Duodenal mucosa (tissue), 2 donors: ENCODE measurements around the gene LAMP2.

Experiments
- H3K27ac ChIP-seq: one replicate; pipeline ENCODE4 v1.7.0; 2013; ENCODE audit warnings: low read depth, low read length
- H3K27me3 ChIP-seq, 2 donors: one replicate each; pipeline ENCODE4 v1.7.0; 2013; ENCODE audit warnings: low read length in 2 of 2, control low read depth in 1 of 2; ENCODE audit not compliant: insufficient read depth in 2 of 2, control insufficient read depth in 1 of 2
- H3K36me3 ChIP-seq, 2 donors: one replicate each; pipeline ENCODE4 v1.7.0; 2013; ENCODE audit warnings: low read length in 2 of 2, control low read depth in 1 of 2; ENCODE audit not compliant: insufficient read depth in 2 of 2, control insufficient read depth in 1 of 2
- H3K4me1 ChIP-seq, 2 donors: one replicate each; pipeline ENCODE4 v1.7.0; 2013; ENCODE audit warnings: low read length in 2 of 2, control low read depth in 1 of 2; ENCODE audit not compliant: insufficient read depth in 2 of 2, control insufficient read depth in 1 of 2
- H3K4me3 ChIP-seq, 2 donors: one replicate each; pipeline ENCODE4 v1.7.0; 2013; ENCODE audit warnings: low read length in 2 of 2, low read depth in 1 of 2
- H3K9ac ChIP-seq, 2 donors: one replicate each; pipeline ENCODE4 v1.7.0; 2013; ENCODE audit warnings: low read length in 2 of 2, low read depth in 1 of 2
- H3K9me3 ChIP-seq, 2 donors: one replicate each; pipeline ENCODE4 v1.7.0; 2013; ENCODE audit warnings: low read length in 2 of 2, control low read depth in 1 of 2; ENCODE audit not compliant: control insufficient read depth in 1 of 2

LAMP2 gene

DNA sequence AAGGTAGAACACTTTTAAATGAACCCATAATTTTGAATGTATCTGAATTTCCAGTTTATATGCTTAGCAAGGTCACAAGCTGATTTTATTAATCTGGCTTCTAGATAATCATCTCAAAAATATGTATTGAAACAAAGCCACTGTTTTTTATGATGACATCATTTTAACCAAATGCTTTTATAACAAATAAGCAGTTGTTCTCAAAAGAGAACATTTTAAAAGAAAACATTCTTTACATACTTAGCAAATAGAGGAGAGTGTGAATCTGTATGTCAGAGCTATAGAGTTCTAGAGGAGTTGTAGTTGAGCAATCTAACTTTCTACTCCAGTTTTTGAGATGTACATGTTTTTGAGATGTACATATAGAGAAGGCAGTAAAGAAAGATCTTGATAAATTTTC lies 42.5 kb downstream of the LAMP2 start:
- Histone ChIP-seq H3K9ac (no peak overlapping the region), H3K36me3 (no peaks in the 10 kb centered on the region), H3K4me3 (no peak overlapping the region), H3K27ac (no peak overlapping the region), H3K27me3 (no peaks in the 10 kb centered on the region), H3K4me1 (no peaks in the 10 kb centered on the region), H3K9me3 (no peaks in the 10 kb centered on the region)

DNA sequence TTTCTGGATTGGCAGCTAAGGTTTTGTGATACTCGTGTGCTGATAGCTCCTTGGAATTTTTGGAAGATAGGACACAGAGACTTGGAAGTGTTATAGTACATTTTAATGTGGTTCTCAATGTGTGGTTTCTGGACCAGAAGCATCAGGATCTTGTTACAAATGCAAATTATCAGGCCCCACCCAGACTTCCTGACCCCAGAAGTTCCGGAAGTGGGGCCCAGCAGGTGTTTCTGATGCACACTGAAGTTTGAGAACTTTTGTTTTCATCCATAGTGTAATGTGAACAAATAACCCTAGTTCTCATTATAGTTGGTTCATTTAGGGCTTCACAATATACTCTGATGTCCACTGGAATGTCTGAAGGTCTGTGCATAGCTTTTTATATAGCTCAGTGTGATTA lies 49.6 kb downstream of the LAMP2 start:
- H3K9me3 ChIP-seq: no peaks in the 10 kb centered on the region
- no peak overlapping the region for H3K4me3 ChIP-seq
- no peaks in the 10 kb centered on the region for H3K36me3 ChIP-seq
- H3K27me3 ChIP-seq: no peaks in the 10 kb centered on the region
- no peak overlapping the region for H3K27ac ChIP-seq
- no peaks in the 10 kb centered on the region for H3K4me1 ChIP-seq
- no peak overlapping the region for H3K9ac ChIP-seq

DNA sequence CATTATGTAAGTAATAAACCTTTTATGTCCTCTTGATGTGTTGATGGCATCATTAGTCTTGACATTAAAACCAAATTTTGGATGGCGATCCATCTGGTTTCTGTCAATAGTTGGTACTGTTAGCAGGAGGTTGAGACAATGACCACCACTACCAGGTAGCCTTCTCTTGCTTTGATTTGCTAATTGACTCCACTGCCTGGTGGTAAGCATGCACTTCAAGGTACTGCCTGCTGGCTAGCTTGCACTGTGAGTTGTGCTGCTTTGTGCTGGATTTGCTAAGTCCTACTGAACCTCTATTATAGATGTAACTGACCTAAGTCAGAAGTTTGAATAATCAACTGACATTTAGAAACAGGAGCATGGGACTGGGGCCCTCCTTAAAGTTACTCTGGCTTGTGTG lies 60.9 kb downstream of the LAMP2 start:
- no peak overlapping the region for H3K9ac ChIP-seq
- no peaks in the 10 kb centered on the region for H3K36me3 ChIP-seq
- no peaks in the 10 kb centered on the region for H3K9me3 ChIP-seq
- no peaks in the 10 kb centered on the region for H3K4me1 ChIP-seq
- no peak overlapping the region for H3K4me3 ChIP-seq
- no peaks in the 10 kb centered on the region for H3K27me3 ChIP-seq
- H3K27ac ChIP-seq: no peak overlapping the region

DNA sequence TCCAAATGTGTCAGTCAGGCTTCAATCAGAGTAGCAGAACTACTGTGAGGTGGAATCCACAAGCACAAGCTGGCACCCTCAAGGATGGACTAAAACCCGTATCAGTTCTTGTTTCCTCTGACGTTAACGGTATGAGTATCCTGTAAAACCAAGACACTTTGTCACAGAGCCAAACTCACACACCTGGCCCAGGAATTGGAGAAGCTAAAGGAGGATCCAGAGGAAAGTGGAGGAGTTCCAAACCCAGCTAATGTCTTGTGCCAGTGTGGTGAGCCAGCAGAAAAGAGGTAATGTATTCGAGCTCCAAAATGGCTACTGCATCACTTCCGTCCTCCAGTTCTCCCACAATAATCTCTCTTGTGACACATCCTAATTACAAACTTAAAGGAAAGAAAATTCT lies 62.5 kb downstream of the LAMP2 start:
- no peaks in the 10 kb centered on the region for H3K9me3 ChIP-seq
- no peaks in the 10 kb centered on the region for H3K36me3 ChIP-seq
- H3K9ac ChIP-seq: no peak overlapping the region
- H3K4me3 ChIP-seq: no peak overlapping the region
- no peaks in the 10 kb centered on the region for H3K27me3 ChIP-seq
- H3K27ac ChIP-seq: no peak overlapping the region
- no peaks in the 10 kb centered on the region for H3K4me1 ChIP-seq

DNA sequence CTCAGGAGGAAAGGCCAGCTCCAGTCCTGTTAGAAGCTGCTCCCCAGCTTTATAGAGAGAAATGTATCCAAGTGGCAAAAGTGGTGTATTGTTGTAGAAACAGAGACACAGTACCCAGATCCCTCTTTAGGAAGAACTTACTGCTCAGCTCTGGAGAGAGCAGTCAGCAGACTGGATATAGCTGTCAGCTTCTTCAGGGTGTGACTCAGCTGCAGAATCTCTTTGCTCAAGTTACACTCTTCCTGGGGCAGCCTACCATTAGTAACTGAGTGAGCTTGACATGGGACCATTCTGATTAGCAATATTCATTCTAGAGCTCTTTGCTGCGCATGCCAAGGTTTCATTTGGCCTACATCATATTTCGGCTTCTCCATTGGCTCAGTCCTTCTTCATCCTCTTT lies 66.7 kb downstream of the LAMP2 start:
- no peak overlapping the region for H3K9ac ChIP-seq

GRCh38 chrX:120401301-120401700 lies 67.8 kb downstream of the LAMP2 start:
- H3K4me3 ChIP-seq: no peak overlapping the region
- no peaks in the 10 kb centered on the region for H3K9me3 ChIP-seq
- no peak overlapping the region for H3K9ac ChIP-seq
- no peaks in the 10 kb centered on the region for H3K4me1 ChIP-seq
- H3K36me3 ChIP-seq: no peaks in the 10 kb centered on the region
- no peak overlapping the region for H3K27ac ChIP-seq
- no peaks in the 10 kb centered on the region for H3K27me3 ChIP-seq

More for the DNA sequence above, 66.7 kb downstream of the LAMP2 start:
- Histone ChIP-seq H3K36me3 (no peaks in the 10 kb centered on the region), H3K4me1 (no peaks in the 10 kb centered on the region), H3K4me3 (no peak overlapping the region), H3K27me3 (no peaks in the 10 kb centered on the region), H3K27ac (no peak overlapping the region), H3K9me3 (no peaks in the 10 kb centered on the region)

DNA sequence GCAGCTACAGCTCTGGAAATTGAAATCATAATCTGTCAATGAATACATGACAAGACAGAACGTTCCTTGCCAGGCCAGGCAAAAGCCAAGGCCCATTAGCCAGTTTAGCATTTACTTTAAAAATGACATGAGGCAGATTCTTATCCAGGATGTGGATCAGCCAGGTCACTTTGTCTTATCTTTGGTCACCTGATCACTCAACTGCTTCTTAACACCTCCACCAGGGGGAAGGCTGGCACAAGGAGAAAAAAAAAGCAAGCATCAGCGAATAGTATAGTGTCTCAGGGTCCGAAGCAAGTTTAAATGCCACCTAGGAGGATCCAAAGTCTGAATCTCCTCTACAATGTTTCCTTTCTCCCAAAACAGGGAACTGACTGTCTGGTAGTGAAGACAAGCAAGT lies 88.4 kb downstream of the LAMP2 start:
- H3K36me3 ChIP-seq: no peaks in the 10 kb centered on the region
- no peaks in the 10 kb centered on the region for H3K9me3 ChIP-seq
- H3K27me3 ChIP-seq: no peaks in the 10 kb centered on the region
- no peak overlapping the region for H3K4me3 ChIP-seq
- H3K4me1 ChIP-seq: no peaks in the 10 kb centered on the region
- H3K9ac ChIP-seq: no peak overlapping the region
- H3K27ac ChIP-seq: no peak overlapping the region

GRCh38 chrX:120379937-120380681 lies 89.0 kb downstream of the LAMP2 start:
- Histone ChIP-seq H3K4me3 (no peak overlapping the region), H3K27ac (no peak overlapping the region), H3K9ac (no peak overlapping the region), H3K27me3 (no peaks in the 10 kb centered on the region), H3K36me3 (no peaks in the 10 kb centered on the region), H3K4me1 (no peaks in the 10 kb centered on the region), H3K9me3 (no peaks in the 10 kb centered on the region)

DNA sequence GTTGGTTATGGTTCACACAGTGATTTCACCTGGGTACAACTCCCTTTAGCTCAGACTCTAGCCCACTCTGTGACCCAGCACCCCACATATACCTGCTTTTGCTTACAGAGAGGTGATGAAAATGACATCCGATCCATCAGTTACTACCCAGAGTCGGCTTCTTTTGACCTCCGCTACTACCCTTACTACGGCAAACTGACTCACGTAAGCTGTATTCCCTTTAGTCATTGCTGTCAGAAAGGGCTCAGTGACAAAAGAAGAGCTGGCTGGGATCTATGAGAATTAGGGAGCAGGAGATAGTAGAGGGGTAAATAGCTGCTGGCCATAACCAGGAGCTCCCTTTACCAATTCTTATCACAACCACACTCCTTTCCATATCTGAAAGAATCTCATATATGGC lies 90.5 kb downstream of the LAMP2 start:
- no peaks in the 10 kb centered on the region for H3K9me3 ChIP-seq
- H3K9ac ChIP-seq: no peak overlapping the region
- no peaks in the 10 kb centered on the region for H3K27me3 ChIP-seq
- no peak overlapping the region for H3K4me3 ChIP-seq
- H3K27ac ChIP-seq: no peak overlapping the region
- no peaks in the 10 kb centered on the region for H3K36me3 ChIP-seq
- H3K4me1 ChIP-seq: no peaks in the 10 kb centered on the region
